Loucy (cell line): ENCODE results near the gene PAFAH1B2.

Experiments used
- H2AFZ ChIP-seq: fragments of 200-600 bp; sonication (generic); 2 replicates; pipeline ENCODE4 v1.6.0; 2016; ENCODE audit warnings: antibody characterized with exemption, mild to moderate bottlenecking, low read length, moderate library complexity
- H3F3A ChIP-seq: fragments of 200-600 bp; 2 replicates; pipeline ENCODE4 v1.6.0; 2016; ENCODE audit warnings: antibody characterized with exemption, low read depth, mild to moderate bottlenecking
- H3K27me3 ChIP-seq: fragments of 200-600 bp; sonication (generic); 2 replicates; pipeline ENCODE4 v1.6.1; 2014; ENCODE audit warnings: low read length, mild to moderate bottlenecking; ENCODE audit not compliant: insufficient read depth, poor library complexity, severe bottlenecking
- H3K36me3 ChIP-seq: fragments of 200-600 bp; sonication (generic); 2 replicates; pipeline ENCODE4 v1.6.1; 2016; ENCODE audit warnings: low read length; ENCODE audit not compliant: insufficient read depth
- H3K4me1 ChIP-seq: fragments of 200-600 bp; sonication (generic); 2 replicates; pipeline ENCODE4 v1.5.1; 2014; ENCODE audit warnings: low read length, mild to moderate bottlenecking; ENCODE audit not compliant: insufficient read depth, poor library complexity, severe bottlenecking
- H3K4me2 ChIP-seq: fragments of 200-600 bp; sonication (generic); 2 replicates; pipeline ENCODE4 v1.6.0; 2014; ENCODE audit warnings: antibody characterized with exemption, low read length, low read depth, mild to moderate bottlenecking; ENCODE audit not compliant: poor library complexity, severe bottlenecking
- H3K4me3 ChIP-seq: fragments of 200-600 bp; sonication (generic); 2 replicates; pipeline ENCODE4 v1.5.1; 2014; ENCODE audit warnings: low read length, mild to moderate bottlenecking, mixed read lengths; ENCODE audit not compliant: poor library complexity, severe bottlenecking
- H3K79me2 ChIP-seq: fragments of 200-600 bp; sonication (generic); 2 replicates; pipeline ENCODE4 v1.6.1; 2014; ENCODE audit warnings: low read length; ENCODE audit not compliant: insufficient read depth
- H3K9ac ChIP-seq: fragments of 200-600 bp; sonication (generic); 2 replicates; pipeline ENCODE4 v1.6.0; 2014; ENCODE audit warnings: mild to moderate bottlenecking, low read depth, low read length, moderate library complexity; ENCODE audit not compliant: poor library complexity, severe bottlenecking
- H3K9me2 ChIP-seq: fragments of 200-600 bp; sonication (generic); replicated peaks from 2 replicates; pipeline ENCODE4 v1.6.1; 2016; ENCODE audit warnings: low read depth, low read length, mixed read lengths
- H3K9me3 ChIP-seq: fragments of 200-600 bp; sonication (generic); 2 replicates; pipeline ENCODE4 v1.6.1; 2014; ENCODE audit warnings: mild to moderate bottlenecking, antibody characterized with exemption, low read length, low read depth; ENCODE audit not compliant: insufficient read depth
- H4K20me1 ChIP-seq: fragments of 200-600 bp; sonication (generic); 2 replicates; pipeline ENCODE4 v1.6.0; 2014; ENCODE audit warnings: antibody characterized with exemption, low read length, mild to moderate bottlenecking; ENCODE audit not compliant: insufficient read depth, poor library complexity, severe bottlenecking
- EZH2phosphoT487 ChIP-seq: fragments of 200-600 bp; IDR thresholded peaks from 2 replicates; pipeline ENCODE4 v1.6.1; 2018; ENCODE audit warnings: antibody characterized with exemption, mild to moderate bottlenecking, moderate library complexity, borderline replicate concordance
- TF ChIP-seq, protein P1 (sequence below): fragments of 200-600 bp; sonication (generic); conservative IDR thresholded peaks from 2 replicates; pipeline ENCODE4 v1.5.1; 2014; ENCODE audit warnings: mild to moderate bottlenecking, antibody characterized with exemption, low read length

PAFAH1B2 gene

DNA sequence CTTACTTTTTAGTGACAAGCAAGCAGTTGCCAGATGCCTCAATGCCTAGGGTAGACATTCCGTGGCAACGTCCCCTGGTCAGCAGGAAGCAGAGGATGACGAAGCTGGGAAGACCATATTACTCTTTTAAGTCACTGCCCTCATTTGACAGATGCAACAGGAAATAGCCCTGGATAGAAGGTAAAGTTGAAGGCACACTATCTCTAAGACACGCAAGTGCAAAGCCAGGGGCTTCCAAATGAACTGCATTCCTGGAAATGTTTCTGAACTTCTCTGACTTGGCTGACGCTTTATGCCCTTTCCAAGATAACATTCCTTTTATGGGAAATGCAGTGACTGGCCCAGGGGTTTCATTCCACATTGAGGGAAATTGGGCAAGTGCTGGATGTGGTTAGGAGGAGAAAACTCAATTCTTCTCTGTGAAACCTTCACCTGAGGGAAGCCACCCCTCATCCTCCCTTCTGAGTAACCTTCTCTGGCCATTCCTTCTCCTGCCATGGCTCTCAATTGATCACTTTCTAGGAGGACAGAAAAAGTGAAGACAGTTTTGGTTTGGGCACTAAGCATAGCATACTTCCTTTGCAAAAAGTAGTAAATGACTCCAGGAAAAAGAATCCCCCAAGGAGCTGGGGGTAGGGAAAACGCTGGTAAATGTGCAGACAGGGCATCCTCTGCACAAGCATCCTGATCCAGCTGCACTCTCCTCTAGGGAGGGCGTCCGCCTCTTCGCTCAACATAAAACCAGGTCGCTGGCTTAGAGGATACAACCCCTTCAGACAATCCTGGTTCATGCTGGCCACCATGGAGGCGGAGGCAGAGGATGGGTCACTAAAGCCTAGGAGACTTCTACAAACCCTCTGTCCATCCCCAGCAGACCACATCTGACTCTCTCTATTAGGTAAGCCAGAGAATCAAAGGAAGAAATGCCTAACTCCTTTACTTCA, 73.3 kb downstream of the PAFAH1B2 start:
- Histone ChIP-seq H3K4me2 (no peak overlapping the region), H3K9ac (no peak overlapping the region), H3K79me2 (no peaks in the 10 kb centered on the region), H3K9me3 (no peaks in the 10 kb centered on the region), H3K9me2 (no peaks in the 10 kb centered on the region), H4K20me1 (no peaks in the 10 kb centered on the region), H3F3A (no peaks in the 10 kb centered on the region), H3K36me3 (peaks cover 32% of the 10 kb centered on the region; the same call in 1 of the 2 replicates), H3K27me3 (no peaks in the 10 kb centered on the region), H2AFZ (no peak overlapping the region), H3K4me3 (no peak overlapping the region), H3K4me1 (no peaks in the 10 kb centered on the region)
- TF ChIP-seq, protein P1, sequence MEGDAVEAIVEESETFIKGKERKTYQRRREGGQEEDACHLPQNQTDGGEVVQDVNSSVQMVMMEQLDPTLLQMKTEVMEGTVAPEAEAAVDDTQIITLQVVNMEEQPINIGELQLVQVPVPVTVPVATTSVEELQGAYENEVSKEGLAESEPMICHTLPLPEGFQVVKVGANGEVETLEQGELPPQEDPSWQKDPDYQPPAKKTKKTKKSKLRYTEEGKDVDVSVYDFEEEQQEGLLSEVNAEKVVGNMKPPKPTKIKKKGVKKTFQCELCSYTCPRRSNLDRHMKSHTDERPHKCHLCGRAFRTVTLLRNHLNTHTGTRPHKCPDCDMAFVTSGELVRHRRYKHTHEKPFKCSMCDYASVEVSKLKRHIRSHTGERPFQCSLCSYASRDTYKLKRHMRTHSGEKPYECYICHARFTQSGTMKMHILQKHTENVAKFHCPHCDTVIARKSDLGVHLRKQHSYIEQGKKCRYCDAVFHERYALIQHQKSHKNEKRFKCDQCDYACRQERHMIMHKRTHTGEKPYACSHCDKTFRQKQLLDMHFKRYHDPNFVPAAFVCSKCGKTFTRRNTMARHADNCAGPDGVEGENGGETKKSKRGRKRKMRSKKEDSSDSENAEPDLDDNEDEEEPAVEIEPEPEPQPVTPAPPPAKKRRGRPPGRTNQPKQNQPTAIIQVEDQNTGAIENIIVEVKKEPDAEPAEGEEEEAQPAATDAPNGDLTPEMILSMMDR = no peak
- TF ChIP-seq EZH2phosphoT487 = no peak

- Histone ChIP-seq H3K4me1 (no peaks in the 10 kb centered on the region), H3K9me3 (no peaks in the 10 kb centered on the region), H3F3A (no peaks in the 10 kb centered on the region), H3K4me2 (no peak overlapping the region), H4K20me1 (no peaks in the 10 kb centered on the region), H3K27me3 (no peaks in the 10 kb centered on the region), H2AFZ (no peak overlapping the region), H3K36me3 (peaks cover 36% of the 10 kb centered on the region; the same call in 1 of the 2 replicates), H3K9me2 (no peaks in the 10 kb centered on the region), H3K79me2 (no peaks in the 10 kb centered on the region), H3K4me3 (no peak overlapping the region), H3K9ac (no peak overlapping the region)
- TF ChIP-seq, protein P1 = no peak
- TF ChIP-seq EZH2phosphoT487 = no peak
Measured at GRCh38 chr11:117218133-117218915, 74.2 kb downstream of the PAFAH1B2 start.

DNA sequence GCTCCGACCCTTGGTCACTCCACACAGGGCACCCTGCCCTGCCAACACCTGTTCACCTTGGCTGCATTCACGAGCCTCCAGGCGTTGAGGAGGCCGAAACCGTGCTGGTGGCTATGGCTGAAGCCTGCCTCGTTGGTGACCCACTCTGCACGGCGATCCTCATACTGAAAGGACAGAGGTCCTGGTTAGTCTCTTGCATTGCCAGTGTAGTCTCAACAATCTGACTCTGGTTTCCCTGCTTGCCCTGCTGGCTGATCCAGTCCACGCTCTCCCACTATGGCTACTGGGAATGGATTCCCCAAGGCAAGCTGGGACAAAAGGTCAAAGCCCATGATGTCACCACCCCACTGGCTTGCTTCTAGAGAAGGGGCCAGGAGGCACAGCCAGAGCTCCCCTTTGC, 74.9 kb downstream of the PAFAH1B2 start:
- Histone ChIP-seq H3K4me3 (no peak overlapping the region), H2AFZ (no peak overlapping the region), H3K27me3 (no peaks in the 10 kb centered on the region), H3K79me2 (no peaks in the 10 kb centered on the region), H3K9ac (no peak overlapping the region), H3K9me2 (no peaks in the 10 kb centered on the region), H3K4me1 (no peaks in the 10 kb centered on the region), H3K9me3 (no peaks in the 10 kb centered on the region), H4K20me1 (no peaks in the 10 kb centered on the region), H3K36me3 (peaks cover 42% of the 10 kb centered on the region; the same call in 1 of the 2 replicates), H3K4me2 (no peak overlapping the region), H3F3A (no peaks in the 10 kb centered on the region)
- TF ChIP-seq, protein P1 = no peak
- TF ChIP-seq EZH2phosphoT487 = no peak
